Measurements from ENCODE around the gene IP6K3. TPM values are rescaled to one million over a fixed set of nuclear protein-coding genes. Genes with fewer than 3 reads are reported as not detected.

The IP6K3 gene
- polyA plus RNA-seq, 3 donors, result not detected

- no peak for DNase-seq
- Histone ChIP-seq H3K4me1 (ENCODE audit: control insufficient read depth in 1 of 2, insufficient read depth in 2 of 2, low read length in 2 of 2) (no peaks in the 10 kb centered on the region), H3K79me2 (ENCODE audit: insufficient read depth, low read length) (no peaks in the 10 kb centered on the region), H3K27ac (ENCODE audit: low read depth in 1 of 2, low read length in 2 of 2) (no peak overlapping the region), H4K20me1 (ENCODE audit: insufficient read depth, low read length) (no peaks in the 10 kb centered on the region), H3K27me3 (ENCODE audit: control insufficient read depth in 2 of 2, insufficient read depth in 2 of 2, low read length in 2 of 2) (no peaks in the 10 kb centered on the region), H3K36me3 (replicated peaks in 1 of 2; ENCODE audit: control insufficient read depth in 1 of 2, insufficient read depth in 2 of 2, low read length in 2 of 2) (no peaks in the 10 kb centered on the region), H3K4me2 (replicated peaks; ENCODE audit: extremely low read depth, low read length, poor library complexity, severe bottlenecking) (no peak overlapping the region), H3K4me3 (replicated peaks in 1 of 3; ENCODE audit: low read depth in 2 of 3, low read length in 3 of 3) (no peak overlapping the region), H2AFZ (ENCODE audit: insufficient read depth, low read depth, low read length, poor library complexity, severe bottlenecking) (no peak overlapping the region), H3K9me3 (replicated peaks in 1 of 2; ENCODE audit: control insufficient read depth in 1 of 2, insufficient read depth in 1 of 2, low read length in 2 of 2) (no peaks in the 10 kb centered on the region), H3K9ac (ENCODE audit: insufficient read depth, low read length, poor library complexity, severe bottlenecking) (no peak overlapping the region)
- no CpG with 5 or more reads among the region's 2 CpGs for WGBS (ENCODE audit: insufficient coverage)
- no peak for TF ChIP-seq CTCF (IDR thresholded peaks at IDR 0.05)
- peaks cover 3% of the 10 kb centered on the region for H3K4me1 Mint-ChIP-seq
- peaks cover 0 to 13% (median 7%) of the 10 kb centered on the region in 3 donors for H3K27me3 Mint-ChIP-seq (ENCODE audit: low read depth in 3 of 3)
- H3K36me3 Mint-ChIP-seq, result no peaks in the 10 kb centered on the region
- H3K27ac Mint-ChIP-seq, result peak overlapping the region in 1 of 7 donors; percentile 74
- no peaks in the 10 kb centered on the region for H3K9me3 Mint-ChIP-seq
- H3K4me3 Mint-ChIP-seq, result no peak overlapping the region
- intact Hi-C loops (cut with micrococcal nuclease), result no loop called here
Observed at GRCh38 chr6:33764036-33764435, 17.3 kb upstream of the IP6K3 start.

DNA sequence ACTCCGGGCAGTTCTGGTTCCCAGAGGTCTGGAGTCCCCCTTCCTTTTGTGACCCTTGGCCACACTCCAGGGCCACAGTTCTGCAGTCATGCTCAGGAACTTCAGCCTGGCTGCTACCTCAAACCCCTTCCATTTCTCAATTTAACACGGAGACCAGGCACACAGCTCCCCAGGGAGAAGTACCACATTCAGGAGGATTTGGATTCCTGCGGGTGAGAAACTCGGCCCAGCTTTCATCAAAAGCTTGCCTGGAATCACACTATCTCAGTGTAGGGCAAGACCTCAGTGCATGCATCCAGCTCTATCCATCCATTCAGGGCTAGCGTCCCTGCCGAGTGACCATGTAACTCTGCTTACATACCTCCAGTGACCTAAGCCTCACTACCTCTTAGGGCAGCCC, 16.8 kb upstream of the IP6K3 start:
- Histone ChIP-seq H3K36me3 (replicated peaks in 1 of 2; ENCODE audit: control insufficient read depth in 1 of 2, insufficient read depth in 2 of 2, low read length in 2 of 2) (no peaks in the 10 kb centered on the region), H3K27ac (ENCODE audit: low read depth in 1 of 2, low read length in 2 of 2) (no peak overlapping the region), H2AFZ (ENCODE audit: insufficient read depth, low read depth, low read length, poor library complexity, severe bottlenecking) (no peak overlapping the region), H3K9ac (ENCODE audit: insufficient read depth, low read length, poor library complexity, severe bottlenecking) (peak overlapping the region; percentile 21), H3K79me2 (ENCODE audit: insufficient read depth, low read length) (no peaks in the 10 kb centered on the region), H3K4me1 (ENCODE audit: control insufficient read depth in 1 of 2, insufficient read depth in 2 of 2, low read length in 2 of 2) (no peaks in the 10 kb centered on the region), H4K20me1 (ENCODE audit: insufficient read depth, low read length) (no peaks in the 10 kb centered on the region), H3K27me3 (ENCODE audit: control insufficient read depth in 2 of 2, insufficient read depth in 2 of 2, low read length in 2 of 2) (no peaks in the 10 kb centered on the region), H3K4me3 (replicated peaks in 1 of 3; ENCODE audit: low read depth in 2 of 3, low read length in 3 of 3) (no peak overlapping the region), H3K9me3 (replicated peaks in 1 of 2; ENCODE audit: control insufficient read depth in 1 of 2, insufficient read depth in 1 of 2, low read length in 2 of 2) (no peaks in the 10 kb centered on the region), H3K4me2 (replicated peaks; ENCODE audit: extremely low read depth, low read length, poor library complexity, severe bottlenecking) (no peak overlapping the region)
- no peak overlapping the region for H3K4me3 Mint-ChIP-seq
- H3K27me3 Mint-ChIP-seq (ENCODE audit: low read depth in 3 of 3), result peaks cover 0 to 12% (median 7%) of the 10 kb centered on the region in 3 donors
- 60% methylated on average over 1 of the region's 6 CpGs for WGBS (ENCODE audit: insufficient coverage)
- TF ChIP-seq CTCF (IDR thresholded peaks at IDR 0.05), result no peak
- no peak for DNase-seq
- H3K36me3 Mint-ChIP-seq, result no peaks in the 10 kb centered on the region
- H3K4me1 Mint-ChIP-seq, result peaks cover under 1% of the 10 kb centered on the region
- H3K9me3 Mint-ChIP-seq, result no peaks in the 10 kb centered on the region
- H3K27ac Mint-ChIP-seq, result peak overlapping the region in 1 of 7 donors; percentile 74
- intact Hi-C loops (cut with micrococcal nuclease), result no loop called here

Data from CD14-positive monocyte (primary cell).